Activated CD4-positive, CD25-positive, alpha-beta regulatory T cell treated with anti-CD3 and anti-CD28 coated beads, Interleukin-2, amount 50 U/mL, for 16 hours (primary cell): Measurements from ENCODE around the gene EXOSC7.

Experiments used
- DNase-seq: peaks from one replicate; pipeline ENCODE4 v3.0.0-alpha.2; 2020; ENCODE audit warnings: low read depth, low spot score

Gene EXOSC7

GRCh38 chr3:44992555-44993470, 16.8 kb downstream of the EXOSC7 start:
- no peak for DNase-seq

- DNase-seq: no peak
Measured at GRCh38 chr3:44993471-44994205, 17.6 kb downstream of the EXOSC7 start.

- DNase-seq: no peak
Measured at GRCh38 chr3:44995142-44995770, 19.2 kb downstream of the EXOSC7 start.

- DNase-seq: no peak
Measured at GRCh38 chr3:44996556-44996969, 20.5 kb downstream of the EXOSC7 start.

- DNase-seq: no peak
Measured at GRCh38 chr3:44999782-45000181, 23.7 kb downstream of the EXOSC7 start.

- DNase-seq: no peak
Measured at GRCh38 chr3:45000823-45001222, 24.8 kb downstream of the EXOSC7 start.

- no peak for DNase-seq
Measured at GRCh38 chr3:45001738-45002137, 25.7 kb downstream of the EXOSC7 start.

GRCh38 chr3:45002139-45002660, 26.2 kb downstream of the EXOSC7 start:
- no peak for DNase-seq

- DNase-seq: no peak
Measured at GRCh38 chr3:45002720-45003119, 26.7 kb downstream of the EXOSC7 start.

- no peak for DNase-seq
Measured at GRCh38 chr3:45003406-45003805, 27.4 kb downstream of the EXOSC7 start.

- DNase-seq: no peak
Measured at GRCh38 chr3:45003859-45004258, 27.8 kb downstream of the EXOSC7 start.

- no peak for DNase-seq
Measured at GRCh38 chr3:45007091-45007490, 31.0 kb downstream of the EXOSC7 start.

GRCh38 chr3:45008117-45008516, 32.1 kb downstream of the EXOSC7 start:
- no peak for DNase-seq

GRCh38 chr3:45009868-45010267, 33.8 kb downstream of the EXOSC7 start:
- DNase-seq: no peak

- DNase-seq: no peak
Measured at GRCh38 chr3:45010811-45011333, 34.8 kb downstream of the EXOSC7 start.

GRCh38 chr3:45011756-45012508, 35.9 kb downstream of the EXOSC7 start:
- no peak for DNase-seq

- DNase-seq: no peak
Measured at GRCh38 chr3:45012577-45012976, 36.5 kb downstream of the EXOSC7 start.

GRCh38 chr3:45016916-45017315, 40.9 kb downstream of the EXOSC7 start:
- no peak for DNase-seq

- DNase-seq: no peak
Measured at GRCh38 chr3:45017821-45018220, 41.8 kb downstream of the EXOSC7 start.

- no peak for DNase-seq
Measured at GRCh38 chr3:45020534-45020933, 44.5 kb downstream of the EXOSC7 start.
